ENCODE measurements around the gene ARMCX4. TPM values are rescaled to one million over a fixed set of nuclear protein-coding genes. Genes with fewer than 3 reads are reported as not detected.

Gene ARMCX4
- total RNA-seq, 1 donor from 2014 or later = 2.6 TPM

Other genes starting within 250 kb of the ARMCX4 start
- gene TAF7L, start 194.1 kb upstream of the ARMCX4 start, total RNA-seq = 0.09 and 0.16 TPM in 2 replicates
- 15.9 and 17.2 TPM in 2 replicates for gene TIMM8A, start 136.7 kb upstream of the ARMCX4 start, total RNA-seq
- gene BTK, start 99.3 kb upstream of the ARMCX4 start, total RNA-seq = not detected in 2 replicates
- 256 and 262 TPM in 2 replicates for gene RPL36A, start 94.4 kb upstream of the ARMCX4 start, total RNA-seq
- gene GLA, start 77.5 kb upstream of the ARMCX4 start, total RNA-seq = 30.8 and 36.0 TPM in 2 replicates
- gene HNRNPH2, start 77.2 kb upstream of the ARMCX4 start, total RNA-seq = 41.5 and 42.2 TPM in 2 replicates
- 0.41 and 0.64 TPM in 2 replicates for gene ARMCX1, start 65.1 kb downstream of the ARMCX4 start, total RNA-seq
- gene ARMCX6, start 132.5 kb downstream of the ARMCX4 start, total RNA-seq = 43.4 and 43.7 TPM in 2 replicates
- gene ARMCX3, start 137.7 kb downstream of the ARMCX4 start, total RNA-seq = 30.4 and 32.0 TPM in 2 replicates
- 1.9 and 3.1 TPM in 2 replicates for gene ARMCX2, start 174.4 kb downstream of the ARMCX4 start, total RNA-seq

Data from T-helper 2 cell treated with Interferon-gamma antibody and Interleukin-4, amounts not matched to agents 100 ng/mL and 5 ng/mL, for 36 hours (primary cell).